PFSK-1 (cell line): ENCODE measurements around the gene CDK13.

Source experiments
- FOXP2 ChIP-seq: optimal IDR thresholded peaks from 2 replicates; pipeline ENCODE3; 2011; ENCODE audit warnings: borderline replicate concordance, control low read depth, inconsistent platforms; ENCODE audit not compliant: insufficient read depth; ENCODE audit errors: extremely low read length, extremely low read depth
- POLR2AphosphoS5 ChIP-seq: IDR thresholded peaks from 2 replicates; pipeline ENCODE4 v1.6.1; 2012; ENCODE audit warnings: low read depth, mild to moderate bottlenecking, control low read depth, low read length, moderate library complexity
- SIN3A ChIP-seq: IDR thresholded peaks from 2 replicates; pipeline ENCODE4 v1.6.1; 2012; ENCODE audit warnings: mild to moderate bottlenecking, low read length, moderate library complexity, borderline replicate concordance; ENCODE audit not compliant: insufficient read depth
- TAF1 ChIP-seq: IDR thresholded peaks from 2 replicates; pipeline ENCODE4 v1.6.1; 2012; ENCODE audit warnings: low read length, control low read depth, borderline replicate concordance; ENCODE audit not compliant: insufficient read depth
- TF ChIP-seq, protein P1 (sequence below), 2 experiments: IDR thresholded peaks; 2 replicates each; pipeline versions ENCODE4 v1.6.1 to v1.8.0; 2011 to 2012; ENCODE audit warnings: low read depth in 2 of 2, low read length in 2 of 2, control low read depth in 1 of 2, inconsistent platforms in 1 of 2, mild to moderate bottlenecking in 1 of 2, moderate library complexity in 1 of 2; ENCODE audit not compliant: insufficient read depth in 1 of 2

CDK13 gene

DNA sequence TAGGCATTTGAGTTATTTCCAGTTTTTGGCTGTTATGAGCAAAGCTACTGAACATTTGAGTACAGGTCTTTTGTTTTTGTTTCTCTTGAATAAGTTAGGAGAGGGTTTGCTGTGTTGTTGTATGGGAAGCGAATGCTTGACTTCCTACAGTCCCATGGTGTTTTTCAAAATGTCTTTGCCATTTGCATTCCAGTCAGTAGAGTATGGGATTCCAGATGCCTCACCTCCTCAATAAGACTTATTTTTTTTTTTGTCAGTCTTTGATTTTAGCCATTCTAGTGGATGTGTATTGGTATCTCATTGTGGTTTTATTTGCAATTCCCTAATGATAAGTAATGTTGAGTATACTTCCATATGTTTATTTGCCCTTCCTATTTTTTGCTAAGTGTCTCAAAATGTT, 19.4 kb downstream of the CDK13 start:
- TF ChIP-seq SIN3A (no peak), TAF1 (no peak), FOXP2 (no peak), POLR2AphosphoS5 (no peak)
- TF ChIP-seq, protein P1, sequence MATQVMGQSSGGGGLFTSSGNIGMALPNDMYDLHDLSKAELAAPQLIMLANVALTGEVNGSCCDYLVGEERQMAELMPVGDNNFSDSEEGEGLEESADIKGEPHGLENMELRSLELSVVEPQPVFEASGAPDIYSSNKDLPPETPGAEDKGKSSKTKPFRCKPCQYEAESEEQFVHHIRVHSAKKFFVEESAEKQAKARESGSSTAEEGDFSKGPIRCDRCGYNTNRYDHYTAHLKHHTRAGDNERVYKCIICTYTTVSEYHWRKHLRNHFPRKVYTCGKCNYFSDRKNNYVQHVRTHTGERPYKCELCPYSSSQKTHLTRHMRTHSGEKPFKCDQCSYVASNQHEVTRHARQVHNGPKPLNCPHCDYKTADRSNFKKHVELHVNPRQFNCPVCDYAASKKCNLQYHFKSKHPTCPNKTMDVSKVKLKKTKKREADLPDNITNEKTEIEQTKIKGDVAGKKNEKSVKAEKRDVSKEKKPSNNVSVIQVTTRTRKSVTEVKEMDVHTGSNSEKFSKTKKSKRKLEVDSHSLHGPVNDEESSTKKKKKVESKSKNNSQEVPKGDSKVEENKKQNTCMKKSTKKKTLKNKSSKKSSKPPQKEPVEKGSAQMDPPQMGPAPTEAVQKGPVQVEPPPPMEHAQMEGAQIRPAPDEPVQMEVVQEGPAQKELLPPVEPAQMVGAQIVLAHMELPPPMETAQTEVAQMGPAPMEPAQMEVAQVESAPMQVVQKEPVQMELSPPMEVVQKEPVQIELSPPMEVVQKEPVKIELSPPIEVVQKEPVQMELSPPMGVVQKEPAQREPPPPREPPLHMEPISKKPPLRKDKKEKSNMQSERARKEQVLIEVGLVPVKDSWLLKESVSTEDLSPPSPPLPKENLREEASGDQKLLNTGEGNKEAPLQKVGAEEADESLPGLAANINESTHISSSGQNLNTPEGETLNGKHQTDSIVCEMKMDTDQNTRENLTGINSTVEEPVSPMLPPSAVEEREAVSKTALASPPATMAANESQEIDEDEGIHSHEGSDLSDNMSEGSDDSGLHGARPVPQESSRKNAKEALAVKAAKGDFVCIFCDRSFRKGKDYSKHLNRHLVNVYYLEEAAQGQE (IDR thresholded peaks at IDR 0.05; ENCODE audit: insufficient read depth in 1 of 2, low read depth in 2 of 2, low read length in 2 of 2) = no peak

DNA sequence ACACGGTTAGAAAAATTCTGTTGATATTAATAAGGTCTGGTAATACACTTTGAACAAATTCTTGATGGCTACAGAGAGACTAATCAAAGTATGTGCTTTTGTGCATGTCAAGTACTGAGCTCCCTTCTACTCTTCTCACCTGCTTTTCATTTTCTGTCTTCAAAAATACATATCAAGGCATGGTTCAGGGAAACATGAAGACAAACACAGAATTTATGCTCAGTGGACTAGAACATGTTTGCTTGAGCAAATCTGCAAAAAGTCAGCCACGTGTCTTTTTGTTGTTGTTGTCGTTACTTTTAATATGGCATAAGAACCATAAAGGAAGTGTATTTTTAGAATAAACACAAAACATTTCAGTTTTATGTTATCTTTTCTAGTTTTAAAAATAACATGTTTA, 21.9 kb downstream of the CDK13 start:
- TF ChIP-seq FOXP2 (no peak), POLR2AphosphoS5 (no peak)

DNA sequence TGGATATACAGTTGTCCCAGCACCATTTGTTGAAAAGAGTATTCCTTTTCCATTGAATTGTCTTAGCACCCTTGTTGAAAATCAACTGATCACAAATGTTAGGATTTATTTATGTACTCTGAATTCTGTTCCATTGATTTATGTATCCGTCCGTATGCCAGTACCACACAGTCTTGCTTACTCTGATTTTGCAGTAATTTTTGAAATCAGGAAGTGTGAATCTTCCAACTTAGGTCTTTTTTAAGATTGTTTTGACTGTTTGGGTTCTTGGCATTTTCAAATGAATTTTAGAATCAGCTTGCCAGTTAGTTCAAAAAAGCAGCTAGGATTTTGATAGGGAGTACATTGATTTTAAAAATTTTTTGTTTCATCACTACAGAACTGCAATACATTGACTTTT, 23.7 kb downstream of the CDK13 start:
- TF ChIP-seq FOXP2 = no peak
- TF ChIP-seq, protein P1 (IDR thresholded peaks at IDR 0.05; ENCODE audit: insufficient read depth in 1 of 2, low read depth in 2 of 2, low read length in 2 of 2) = no peak
- no peak for TF ChIP-seq TAF1
- no peak for TF ChIP-seq POLR2AphosphoS5
- TF ChIP-seq SIN3A = no peak

DNA sequence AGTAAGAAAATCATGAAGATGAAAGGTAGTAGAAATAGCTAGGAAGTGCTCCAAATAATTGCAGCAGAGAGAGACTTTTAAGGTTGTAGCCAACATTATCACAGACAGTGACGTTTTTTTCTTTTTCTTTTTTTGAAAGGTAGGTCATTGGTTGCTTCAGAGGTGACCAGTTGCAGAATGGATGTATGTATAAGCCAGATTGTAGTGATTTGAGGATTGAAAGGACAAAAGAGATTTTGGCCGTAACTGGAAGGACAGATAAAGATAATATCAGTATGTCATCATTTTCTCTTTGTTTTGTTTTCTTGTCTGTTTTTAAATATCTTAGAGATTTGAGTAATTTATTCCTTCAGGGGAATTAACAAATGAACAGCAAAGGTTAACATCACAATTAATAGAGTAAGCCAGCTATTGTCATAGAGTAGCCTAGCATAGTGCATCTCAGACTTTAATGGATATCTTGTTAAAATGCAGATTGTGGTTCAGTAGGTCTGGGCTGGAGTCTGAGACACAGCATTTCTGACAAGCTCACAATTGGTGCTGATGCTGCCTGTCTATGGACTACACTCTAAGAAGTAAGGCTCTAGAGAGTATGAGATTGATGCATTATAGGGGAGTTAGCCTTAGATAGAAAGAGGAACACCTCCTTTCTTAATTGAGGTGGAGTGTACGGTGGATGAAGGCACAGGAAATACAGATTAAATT, 28.3 kb downstream of the CDK13 start:
- TF ChIP-seq, protein P1 (IDR thresholded peaks at IDR 0.05; ENCODE audit: insufficient read depth in 1 of 2, low read depth in 2 of 2, low read length in 2 of 2) = no peak
- TF ChIP-seq TAF1 (no peak), SIN3A (no peak), POLR2AphosphoS5 (no peak), FOXP2 (no peak)

DNA sequence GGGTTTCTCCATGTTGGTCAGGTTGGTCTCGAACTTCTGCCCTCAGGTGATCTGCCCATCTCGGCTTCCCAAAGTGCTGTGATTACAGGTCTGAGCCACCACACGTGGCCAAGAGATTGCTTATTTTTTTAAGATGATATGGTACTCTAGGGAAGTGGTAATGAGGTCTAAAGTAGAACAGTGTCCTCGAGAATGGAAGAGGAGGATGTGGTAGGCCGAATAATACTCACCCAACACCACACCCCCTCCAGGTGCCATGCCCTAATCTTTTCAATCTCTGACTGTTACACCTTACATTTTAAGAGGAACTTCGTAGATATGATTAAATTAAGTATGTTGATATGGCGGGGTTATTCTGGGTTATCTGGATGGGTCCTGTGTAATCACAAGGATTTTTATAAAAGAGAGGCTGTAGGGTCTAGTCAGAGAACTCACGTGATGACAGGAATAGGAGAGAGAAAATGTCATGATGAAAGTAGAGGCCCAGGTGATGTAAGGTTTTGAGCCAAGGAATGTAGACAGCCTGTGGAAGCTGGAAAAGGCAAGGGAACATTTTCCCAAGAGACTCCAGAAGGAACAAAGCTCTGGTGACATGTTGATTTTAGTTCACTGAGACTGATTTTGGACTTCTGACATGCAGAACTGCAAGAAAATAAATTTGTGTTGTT, 29.5 kb downstream of the CDK13 start:
- no peak for TF ChIP-seq TAF1
- no peak for TF ChIP-seq POLR2AphosphoS5
- TF ChIP-seq SIN3A = no peak
- TF ChIP-seq FOXP2 = no peak
- TF ChIP-seq, protein P1 (IDR thresholded peaks at IDR 0.05; ENCODE audit: insufficient read depth in 1 of 2, low read depth in 2 of 2, low read length in 2 of 2) = no peak
